Activated CD4-positive, alpha-beta T cell treated with anti-CD3 and anti-CD28 coated beads for 36 hours (primary cell): ENCODE measurements around the gene FGFR4. TPM values are rescaled to one million over a fixed set of nuclear protein-coding genes. Genes with fewer than 3 reads are reported as not detected.

ENCODE experiments used
- ATAC-seq: fragments of 200-7000 bp; cut with Tn5 transposase; one replicate; pipeline ENCODE4 v1.10.0; 2021; ENCODE audit warnings: mild to moderate bottlenecking, moderate library complexity
- CTCF ChIA-PET: fragments of 350-600 bp; sonication (Branson Sonifier 250); formaldehyde crosslinking; loops from one replicate; lab custom pipeline; 2021; ENCODE audit warnings: antibody characterized with exemption; lab: Charles Lee
- POLR2A ChIA-PET: fragments of 350-600 bp; sonication (Branson Sonifier 250); formaldehyde crosslinking; loops from one replicate; lab custom pipeline; 2021; ENCODE audit warnings: antibody characterized with exemption, inconsistent platforms; lab: Charles Lee
- DNase-seq: peaks from one replicate; pipeline ENCODE4 v3.0.0-alpha.2; 2020
- H3K27ac Mint-ChIP-seq: one replicate; pipeline ENCODE4 v1.8.0; 2021; ENCODE audit warnings: mixed read lengths
- H3K27me3 Mint-ChIP-seq: one replicate; pipeline ENCODE4 v1.8.0; 2021; ENCODE audit warnings: mixed read lengths
- H3K36me3 Mint-ChIP-seq: one replicate; pipeline ENCODE4 v1.8.0; 2021; ENCODE audit warnings: low read depth, mixed read lengths
- H3K4me1 Mint-ChIP-seq: one replicate; pipeline ENCODE4 v1.8.0; 2021; ENCODE audit warnings: mixed read lengths
- H3K4me3 Mint-ChIP-seq: one replicate; pipeline ENCODE4 v1.8.0; 2021; ENCODE audit warnings: mild to moderate bottlenecking, moderate library complexity, mixed read lengths
- H3K9me3 Mint-ChIP-seq: one replicate; pipeline ENCODE4 v1.8.0; 2021; ENCODE audit warnings: low read depth, mixed read lengths
- intact Hi-C, 2 experiments: fragments of 100-400 bp; cut with DNase I in 1 of 2; cut with micrococcal nuclease in 1 of 2; formaldehyde crosslinking; loops; one replicate each; pipeline versions ENCODE4 v1.14.2 to v1.15.1; 2022 to 2024; cut with DNase I, micrococcal nuclease
- total RNA-seq, 2 experiments: library from RNA; stranded (reverse); gene quantifications; one replicate each; pipeline ENCODE4 v1.2.3, GENCODE V29; 2021

The FGFR4 gene
- total RNA-seq, 2 experiments from 2014 or later = 1.5 to 2.0 TPM

- Mint-ChIP-seq H3K27me3 (no peaks in the 10 kb centered on the region), H3K4me3 (no peak overlapping the region), H3K27ac (no peak overlapping the region), H3K4me1 (peaks cover 10% of the 10 kb centered on the region), H3K9me3 (no peaks in the 10 kb centered on the region), H3K36me3 (no peaks in the 10 kb centered on the region)
- ChIA-PET CTCF (interaction anchor here (0.6 to 1.6 kb wide), 2 partner anchors 10 to 463 kb away, joined by 3 to 12 read pairs; no protein-coding TSS in a partner anchor), POLR2A (interaction anchor here (0.7 kb wide), 1 partner anchor 375 kb away, joined by 3 read pairs; no protein-coding TSS in a partner anchor)
- DNase-seq (no peak), ATAC-seq (no peak)
- intact Hi-C loops = no loop called here
Measured at GRCh38 chr5:177123789-177124485, 37.2 kb downstream of the FGFR4 start.

GRCh38 chr5:177124486-177124991 is 37.8 kb downstream of the FGFR4 start:
- no peaks in the 10 kb centered on the region for H3K36me3 Mint-ChIP-seq
- no peaks in the 10 kb centered on the region for H3K27me3 Mint-ChIP-seq
- H3K27ac Mint-ChIP-seq = no peak overlapping the region
- no peak for DNase-seq
- no peak overlapping the region for H3K4me3 Mint-ChIP-seq
- POLR2A ChIA-PET = no interaction called here
- CTCF ChIA-PET = interaction anchor here (0.6 to 1.6 kb wide), 2 partner anchors 10 to 464 kb away, joined by 3 to 12 read pairs; no protein-coding TSS in a partner anchor
- peaks cover 16% of the 10 kb centered on the region for H3K4me1 Mint-ChIP-seq
- ATAC-seq = peak; percentile 62
- intact Hi-C loops = no loop called here
- H3K9me3 Mint-ChIP-seq = no peaks in the 10 kb centered on the region

GRCh38 chr5:177126771-177127170 is 40.1 kb downstream of the FGFR4 start:
- no peaks in the 10 kb centered on the region for H3K36me3 Mint-ChIP-seq
- CTCF ChIA-PET = interaction anchor here (0.7 to 3.4 kb wide), 6 partner anchors 13 to 277 kb away, joined by 3 to 16 read pairs (median 4); no protein-coding TSS in a partner anchor
- intact Hi-C loops = no loop called here
- peaks cover 24% of the 10 kb centered on the region for H3K4me1 Mint-ChIP-seq
- no peak overlapping the region for H3K4me3 Mint-ChIP-seq
- POLR2A ChIA-PET = no interaction called here
- no peak for DNase-seq
- H3K9me3 Mint-ChIP-seq = no peaks in the 10 kb centered on the region
- no peaks in the 10 kb centered on the region for H3K27me3 Mint-ChIP-seq
- ATAC-seq = no peak
- no peak overlapping the region for H3K27ac Mint-ChIP-seq

- peak overlapping the region; percentile 48 for H3K27ac Mint-ChIP-seq
- no peak for ATAC-seq
- H3K9me3 Mint-ChIP-seq = no peaks in the 10 kb centered on the region
- no peaks in the 10 kb centered on the region for H3K27me3 Mint-ChIP-seq
- ChIA-PET CTCF (interaction anchor here (0.6 to 3.4 kb wide), 6 partner anchors 10 to 126 kb away, joined by 3 to 16 read pairs (median 3); no protein-coding TSS in a partner anchor), POLR2A (interaction anchor here (0.9 kb wide), 1 partner anchor 8 kb away, joined by 3 read pairs; no protein-coding TSS in a partner anchor)
- no peaks in the 10 kb centered on the region for H3K36me3 Mint-ChIP-seq
- DNase-seq = no peak
- H3K4me1 Mint-ChIP-seq = peaks cover 24% of the 10 kb centered on the region
- intact Hi-C loops = no loop called here
- H3K4me3 Mint-ChIP-seq = no peak overlapping the region
Measured at GRCh38 chr5:177128551-177128981, 41.9 kb downstream of the FGFR4 start.

GRCh38 chr5:177130211-177131018 is 43.7 kb downstream of the FGFR4 start:
- no peak overlapping the region for H3K27ac Mint-ChIP-seq

GRCh38 chr5:177131019-177131320 is 44.3 kb downstream of the FGFR4 start:
- no peak overlapping the region for H3K4me3 Mint-ChIP-seq
- peaks cover 14% of the 10 kb centered on the region for H3K36me3 Mint-ChIP-seq
- no peaks in the 10 kb centered on the region for H3K9me3 Mint-ChIP-seq
- H3K27me3 Mint-ChIP-seq = no peaks in the 10 kb centered on the region
- DNase-seq (no peak), ATAC-seq (no peak)
- intact Hi-C loops = loop anchor here (5.0 kb wide), 3 partner anchors 171 to 769 kb away; partner anchors contain the start of genes KIAA1191 (in 1 of the 2), PDLIM7 (in 1 of the 2), PRELID1 (in 1 of the 2) and RAB24 (in 1 of the 2)
- H3K4me1 Mint-ChIP-seq = peaks cover 31% of the 10 kb centered on the region
- POLR2A ChIA-PET = no interaction called here
- CTCF ChIA-PET = interaction anchor here (0.8 kb wide), 1 partner anchor 363 kb away, joined by 3 read pairs; no protein-coding TSS in a partner anchor
- no peak overlapping the region for H3K27ac Mint-ChIP-seq

More at GRCh38 chr5:177130211-177131018, 43.7 kb downstream of the FGFR4 start:
- Mint-ChIP-seq H3K4me3 (no peak overlapping the region), H3K9me3 (no peaks in the 10 kb centered on the region), H3K36me3 (peaks cover 10% of the 10 kb centered on the region), H3K4me1 (peaks cover 28% of the 10 kb centered on the region), H3K27me3 (no peaks in the 10 kb centered on the region)
- CTCF ChIA-PET = interaction anchor here (0.6 to 1.0 kb wide), 2 partner anchors 18 to 120 kb away, joined by 3 read pairs; no protein-coding TSS in a partner anchor
- POLR2A ChIA-PET = no interaction called here
- intact Hi-C loops = loop anchor here (5.0 kb wide), 3 partner anchors 172 to 768 kb away; partner anchors contain the start of genes KIAA1191 (in 1 of the 2), PDLIM7 (in 1 of the 2), PRELID1 (in 1 of the 2) and RAB24 (in 1 of the 2)
- DNase-seq (no peak), ATAC-seq (no peak)

GRCh38 chr5:177131352-177132135 is 44.8 kb downstream of the FGFR4 start:
- intact Hi-C loops = loop anchor here (5.0 kb wide), 3 partner anchors 171 to 769 kb away; partner anchors contain the start of genes KIAA1191 (in 1 of the 2), PDLIM7 (in 1 of the 2), PRELID1 (in 1 of the 2) and RAB24 (in 1 of the 2)
- no peak for DNase-seq
- Mint-ChIP-seq H3K4me1 (peaks cover 37% of the 10 kb centered on the region), H3K27me3 (no peaks in the 10 kb centered on the region), H3K9me3 (no peaks in the 10 kb centered on the region), H3K4me3 (peak overlapping the region; percentile 41), H3K27ac (peak overlapping the region; percentile 69), H3K36me3 (peaks cover 19% of the 10 kb centered on the region)
- ChIA-PET CTCF (interaction anchor here (0.8 to 1.3 kb wide), 2 partner anchors 17 to 362 kb away, joined by 3 read pairs; no protein-coding TSS in a partner anchor), POLR2A (no interaction called here)
- no peak for ATAC-seq

- peak; percentile 65 for DNase-seq
- CTCF ChIA-PET = interaction anchor here (0.6 to 1.3 kb wide), 3 partner anchors 18 to 19 kb away, joined by 3 to 4 read pairs (median 3); no protein-coding TSS in a partner anchor
- peak; percentile 21 for ATAC-seq
- H3K4me3 Mint-ChIP-seq = peak overlapping the region; percentile 91
- peaks cover 26% of the 10 kb centered on the region for H3K36me3 Mint-ChIP-seq
- peaks cover 46% of the 10 kb centered on the region for H3K4me1 Mint-ChIP-seq
- peak overlapping the region; percentile 61 for H3K27ac Mint-ChIP-seq
- POLR2A ChIA-PET = no interaction called here
- intact Hi-C loops = loop anchor here (1.0 to 5.0 kb wide), 12 partner anchors 18 to 770 kb away; partner anchors contain the start of genes PRELID1 (in 2 of the 2), RAB24 (in 2 of the 2), GRK6 (in 1 of the 2) and KIAA1191 (in 1 of the 2)
- no peaks in the 10 kb centered on the region for H3K27me3 Mint-ChIP-seq
- H3K9me3 Mint-ChIP-seq = no peaks in the 10 kb centered on the region
Measured at GRCh38 chr5:177132136-177133095, 45.7 kb downstream of the FGFR4 start.

- Mint-ChIP-seq H3K4me1 (peaks cover 48% of the 10 kb centered on the region), H3K27ac (peak within 1 kb of the TSS; percentile 89), H3K27me3 (no peaks in the 10 kb centered on the region), H3K4me3 (peak within 1 kb of the TSS; percentile 91), H3K9me3 (no peaks in the 10 kb centered on the region), H3K36me3 (peaks cover 34% of the 10 kb centered on the region)
- intact Hi-C loops = loop anchor here (1.0 to 5.0 kb wide), 12 partner anchors 19 to 771 kb away; partner anchors contain the start of genes PRELID1 (in 2 of the 2), RAB24 (in 2 of the 2), GRK6 (in 1 of the 2) and KIAA1191 (in 1 of the 2)
- ATAC-seq (peak; percentile 81), DNase-seq (peak; percentile 95)
- POLR2A ChIA-PET = interaction anchor here (0.5 to 0.6 kb wide), 2 partner anchors 31 to 740 kb away, joined by 3 read pairs; no protein-coding TSS in a partner anchor
- CTCF ChIA-PET = interaction anchor here (0.6 to 1.0 kb wide), 3 partner anchors 11 to 20 kb away, joined by 3 to 4 read pairs (median 3); no protein-coding TSS in a partner anchor
Measured at GRCh38 chr5:177133096-177133852, 46.6 kb downstream of the FGFR4 start, which contains the start of gene NSD1. Gene NSD1 (plus strand): TSS chr5:177133773. CDS start chr5:177135104, 1,331 bp downstream.
